H9 (cell line): ENCODE data around the gene ACTL7A. TPM values are rescaled to one million over a fixed set of nuclear protein-coding genes. Genes with fewer than 3 reads are reported as not detected.

Experiments
- DNase-seq: peaks from one replicate; pipeline ENCODE4 v3.0.0-alpha.2; 2017
- H2AFZ ChIP-seq: one replicate; pipeline ENCODE4 v1.6.1; 2013; ENCODE audit warnings: mild to moderate bottlenecking, low read length, control low read depth, moderate library complexity
- H2AK5ac ChIP-seq: 2 replicates; pipeline ENCODE4 v1.6.1; 2013; ENCODE audit warnings: low read length, control low read depth, mixed read lengths; ENCODE audit not compliant: insufficient read length
- H2BK120ac ChIP-seq: one replicate; pipeline ENCODE4 v1.6.1; 2013; ENCODE audit warnings: low read depth, mild to moderate bottlenecking, low read length, control low read depth, inconsistent platforms; ENCODE audit not compliant: poor library complexity, severe bottlenecking
- H2BK12ac ChIP-seq: 2 replicates; pipeline ENCODE4 v1.6.1; 2013; ENCODE audit warnings: low read length, control low read depth, mixed read lengths, low read depth; ENCODE audit not compliant: insufficient read length
- H2BK15ac ChIP-seq: 2 replicates; pipeline ENCODE4 v1.6.1; 2013; ENCODE audit warnings: low read depth, low read length, control low read depth
- H2BK20ac ChIP-seq: one replicate; pipeline ENCODE4 v1.6.1; 2013; ENCODE audit warnings: low read depth, mild to moderate bottlenecking, low read length, control low read depth, inconsistent platforms; ENCODE audit not compliant: poor library complexity, severe bottlenecking
- H2BK5ac ChIP-seq: 2 replicates; pipeline ENCODE4 v1.6.1; 2013; ENCODE audit warnings: low read length, control low read depth, mixed read lengths; ENCODE audit not compliant: insufficient read length
- H3K14ac ChIP-seq: 2 replicates; pipeline ENCODE4 v1.6.1; 2013; ENCODE audit warnings: low read length, control low read depth; ENCODE audit not compliant: insufficient read depth
- H3K18ac ChIP-seq: 2 replicates; pipeline ENCODE4 v1.6.1; 2013; ENCODE audit warnings: low read depth, mild to moderate bottlenecking, mixed read lengths, low read length, control low read depth; ENCODE audit not compliant: insufficient read length
- H3K23ac ChIP-seq: 2 replicates; pipeline ENCODE4 v1.6.1; 2013; ENCODE audit warnings: low read length, control low read depth, mixed read lengths, low read depth; ENCODE audit not compliant: insufficient read length
- H3K23me2 ChIP-seq: 2 replicates; pipeline ENCODE4 v1.6.1; 2013; ENCODE audit warnings: low read depth, mild to moderate bottlenecking, mixed read lengths, low read length, control low read depth; ENCODE audit not compliant: insufficient read length, poor library complexity, severe bottlenecking
- H3K27ac ChIP-seq: 2 replicates; pipeline ENCODE4 v1.5.1; 2013; ENCODE audit warnings: low read length, control low read depth, mixed read lengths, low read depth; ENCODE audit not compliant: insufficient read length
- H3K27me3 ChIP-seq: 2 replicates; pipeline ENCODE4 v1.6.1; 2013; ENCODE audit warnings: low read length, control low read depth, inconsistent platforms; ENCODE audit not compliant: insufficient read depth
- H3K4ac ChIP-seq: 2 replicates; pipeline ENCODE4 v1.6.1; 2013; ENCODE audit warnings: low read depth, mild to moderate bottlenecking, control low read depth, inconsistent platforms, low read length, moderate library complexity
- H3K4me1 ChIP-seq: 2 replicates; pipeline ENCODE4 v1.6.1; 2013; ENCODE audit warnings: low read length, control low read depth, inconsistent platforms; ENCODE audit not compliant: insufficient read depth
- H3K4me2 ChIP-seq: 2 replicates; pipeline ENCODE4 v1.6.1; 2013; ENCODE audit warnings: low read length, control low read depth, mixed read lengths; ENCODE audit not compliant: insufficient read length, insufficient read depth
- H3K56ac ChIP-seq: 2 replicates; pipeline ENCODE4 v1.6.1; 2013; ENCODE audit warnings: low read depth, mild to moderate bottlenecking, mixed read lengths, low read length, control low read depth; ENCODE audit not compliant: insufficient read length
- H3K79me1 ChIP-seq: 2 replicates; pipeline ENCODE4 v1.6.1; 2013; ENCODE audit warnings: low read depth, mild to moderate bottlenecking, moderate library complexity, low read length, control low read depth, inconsistent platforms; ENCODE audit not compliant: insufficient read depth, poor library complexity, severe bottlenecking
- H3K79me2 ChIP-seq: 2 replicates; pipeline ENCODE4 v1.6.1; 2013; ENCODE audit warnings: low read length, control low read depth, inconsistent platforms; ENCODE audit not compliant: insufficient read depth
- H3K9ac ChIP-seq: 2 replicates; pipeline ENCODE4 v1.6.1; 2013; ENCODE audit warnings: low read length, control low read depth, mixed read lengths; ENCODE audit not compliant: insufficient read length; ENCODE audit errors: extremely low read depth
- H3K9me3 ChIP-seq: one replicate; pipeline ENCODE4 v1.6.1; 2013; ENCODE audit warnings: low read depth, low read length, inconsistent platforms; ENCODE audit not compliant: control insufficient read depth
- H3T11ph ChIP-seq: one replicate; pipeline ENCODE4 v1.6.1; 2013; ENCODE audit warnings: mild to moderate bottlenecking, low read length, control low read depth, inconsistent platforms
- H4K20me1 ChIP-seq: one replicate; pipeline ENCODE4 v1.6.1; 2013; ENCODE audit not compliant: control insufficient read depth, insufficient read length, insufficient read depth
- H4K5ac ChIP-seq: 2 replicates; pipeline ENCODE4 v1.6.1; 2013; ENCODE audit warnings: low read depth, mild to moderate bottlenecking, mixed read lengths, low read length, control low read depth; ENCODE audit not compliant: insufficient read length
- H4K8ac ChIP-seq: replicated peaks from 2 replicates; pipeline ENCODE4 v1.6.1; 2013; ENCODE audit warnings: low read length, control low read depth, mixed read lengths, low read depth; ENCODE audit not compliant: insufficient read length
- H4K91ac ChIP-seq: 2 replicates; pipeline ENCODE4 v1.6.1; 2013; ENCODE audit warnings: low read depth, mild to moderate bottlenecking, moderate library complexity, mixed read lengths, low read length, control low read depth; ENCODE audit not compliant: insufficient read length
- H3K27ac Mint-ChIP-seq, 3 experiments: 2 replicates in 2 of 3; 3 replicates in 1 of 3; pipeline ENCODE4 v1.8.0; 2020 to 2021; ENCODE audit warnings: mixed read lengths in 3 of 3, mild to moderate bottlenecking in 1 of 3, moderate library complexity in 1 of 3
- H3K27me3 Mint-ChIP-seq: 2 replicates; pipeline ENCODE4 v1.8.0; 2021; ENCODE audit warnings: low read depth, mild to moderate bottlenecking, moderate library complexity, mixed read lengths
- H3K36me3 Mint-ChIP-seq, 3 experiments: 2 replicates in 2 of 3; 3 replicates in 1 of 3; pipeline ENCODE4 v1.8.0; 2020 to 2021; ENCODE audit warnings: low read depth in 3 of 3, mixed read lengths in 3 of 3; ENCODE audit not compliant: insufficient read depth in 1 of 3
- H3K4me1 Mint-ChIP-seq, 2 experiments: 2 replicates each; pipeline ENCODE4 v1.8.0; 2020; ENCODE audit warnings: mixed read lengths in 2 of 2
- H3K4me3 Mint-ChIP-seq, 2 experiments: 2 replicates in 1 of 2; 3 replicates in 1 of 2; pipeline ENCODE4 v1.8.0; 2020 to 2021; ENCODE audit warnings: mild to moderate bottlenecking in 2 of 2, mixed read lengths in 2 of 2, moderate library complexity in 1 of 2
- H3K9me3 Mint-ChIP-seq, 2 experiments: 2 replicates in 1 of 2; 3 replicates in 1 of 2; pipeline ENCODE4 v1.8.0; 2020; ENCODE audit warnings: mild to moderate bottlenecking in 2 of 2, mixed read lengths in 2 of 2, moderate library complexity in 1 of 2
- CTCF ChIP-seq: fragments of 200-600 bp; sonication (generic); conservative IDR thresholded peaks from 3 replicates; pipeline ENCODE4 v1.8.0; 2021; ENCODE audit warnings: antibody characterized with exemption, mild to moderate bottlenecking
- WGBS: extraction: QIAGEN DNeasy Blood & Tissue Kit; methylation state at CpG from one replicate; pipeline ENCODE4 v1.1.7; 2013; ENCODE audit warnings: missing lambda C conversion rate, low lambda C conversion rate, mixed read lengths; ENCODE audit not compliant: insufficient read length; ENCODE audit errors: extremely low coverage; 5-methylcytosine and 5-hydroxymethylcytosine counted together
- total RNA-seq: library from RNA; stranded (reverse); gene quantifications from 2 replicates; pipeline ENCODE4 v1.2.1, GENCODE V29; 2021

Gene ACTL7A
- total RNA-seq, 1 experiment from 2014 or later = not detected

GRCh38 chr9:108842610-108843295, 19.3 kb upstream of the ACTL7A start:
- Histone ChIP-seq H3K18ac (no peak overlapping the region), H4K20me1 (no peaks in the 10 kb centered on the region), H3K9me3 (no peaks in the 10 kb centered on the region), H2BK15ac (no peak overlapping the region), H3K79me1 (no peaks in the 10 kb centered on the region), H3K4ac (no peak overlapping the region), H2BK12ac (no peak overlapping the region), H3K27ac (no peak overlapping the region), H4K8ac (no peak overlapping the region), H3K9ac (no peak overlapping the region), H3K14ac (no peak overlapping the region), H3K56ac (no peak overlapping the region), H3K4me1 (no peaks in the 10 kb centered on the region), H4K91ac (no peak overlapping the region), H3K4me2 (no peak overlapping the region), H3T11ph (no peak overlapping the region), H2BK20ac (no peak overlapping the region), H3K23ac (no peak overlapping the region), H2AFZ (no peak overlapping the region), H2AK5ac (no peak overlapping the region), H3K79me2 (no peaks in the 10 kb centered on the region), H3K27me3 (no peaks in the 10 kb centered on the region), H3K23me2 (no peaks in the 10 kb centered on the region), H4K5ac (no peak overlapping the region), H2BK5ac (no peak overlapping the region), H2BK120ac (no peak overlapping the region)
- no CpG with 5 or more reads among the region's 16 CpGs for WGBS
- no peak for TF ChIP-seq CTCF
- Mint-ChIP-seq H3K36me3 (no peaks in the 10 kb centered on the region), H3K4me1 (peaks cover 4 to 8% of the 10 kb centered on the region in 2 experiments), H3K4me3 (no peak overlapping the region; a peak in 1 of 5 replicates), H3K27ac (no peak overlapping the region), H3K27me3 (peaks cover 3% of the 10 kb centered on the region), H3K9me3 (peaks cover 3 to 4% of the 10 kb centered on the region in 2 experiments; a peak in 2 of 5 replicates)
- no peak for DNase-seq
